ENCODE measurements around the gene BHLHE40.

DNA sequence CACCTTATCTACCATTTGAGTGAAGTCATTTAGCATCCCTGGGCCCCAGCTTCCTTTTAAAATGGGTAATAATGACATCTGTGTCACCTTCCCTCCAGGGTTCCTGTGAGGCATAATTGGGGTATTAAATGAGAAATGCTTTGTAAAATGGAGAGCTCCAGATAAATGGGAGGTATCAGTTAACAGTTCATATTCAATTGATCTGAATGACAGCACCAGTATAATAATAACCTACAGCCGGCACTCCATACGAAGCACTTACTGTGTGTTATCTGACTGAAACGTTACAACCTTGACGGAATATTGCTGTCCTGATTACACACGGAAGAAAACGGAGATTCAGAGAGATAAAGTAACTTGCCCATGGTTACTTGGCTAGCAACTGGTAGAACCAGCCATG, 53.6 kb downstream of the BHLHE40 start:
- TF ChIP-seq POLR2A (IDR thresholded peaks at IDR 0.05; ENCODE audit: extremely low read depth, insufficient read length) (no peak), MYC (IDR thresholded peaks at IDR 0.05; ENCODE audit: low read depth, low read length) (no peak)
- TF ChIP-seq, protein P1, sequence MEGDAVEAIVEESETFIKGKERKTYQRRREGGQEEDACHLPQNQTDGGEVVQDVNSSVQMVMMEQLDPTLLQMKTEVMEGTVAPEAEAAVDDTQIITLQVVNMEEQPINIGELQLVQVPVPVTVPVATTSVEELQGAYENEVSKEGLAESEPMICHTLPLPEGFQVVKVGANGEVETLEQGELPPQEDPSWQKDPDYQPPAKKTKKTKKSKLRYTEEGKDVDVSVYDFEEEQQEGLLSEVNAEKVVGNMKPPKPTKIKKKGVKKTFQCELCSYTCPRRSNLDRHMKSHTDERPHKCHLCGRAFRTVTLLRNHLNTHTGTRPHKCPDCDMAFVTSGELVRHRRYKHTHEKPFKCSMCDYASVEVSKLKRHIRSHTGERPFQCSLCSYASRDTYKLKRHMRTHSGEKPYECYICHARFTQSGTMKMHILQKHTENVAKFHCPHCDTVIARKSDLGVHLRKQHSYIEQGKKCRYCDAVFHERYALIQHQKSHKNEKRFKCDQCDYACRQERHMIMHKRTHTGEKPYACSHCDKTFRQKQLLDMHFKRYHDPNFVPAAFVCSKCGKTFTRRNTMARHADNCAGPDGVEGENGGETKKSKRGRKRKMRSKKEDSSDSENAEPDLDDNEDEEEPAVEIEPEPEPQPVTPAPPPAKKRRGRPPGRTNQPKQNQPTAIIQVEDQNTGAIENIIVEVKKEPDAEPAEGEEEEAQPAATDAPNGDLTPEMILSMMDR (IDR thresholded peaks at IDR 0.05; ENCODE audit: low read depth, low read length) = no peak
- TF ChIP-seq, protein P2, sequence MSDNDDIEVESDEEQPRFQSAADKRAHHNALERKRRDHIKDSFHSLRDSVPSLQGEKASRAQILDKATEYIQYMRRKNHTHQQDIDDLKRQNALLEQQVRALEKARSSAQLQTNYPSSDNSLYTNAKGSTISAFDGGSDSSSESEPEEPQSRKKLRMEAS (IDR thresholded peaks at IDR 0.05; ENCODE audit: low read depth, low read length) = no peak
